HG02588 (cell line): ENCODE measurements around the gene CLEC6A.
"Not testable (repeated sequence)": the region's sequence is repeated elsewhere in the genome, so short reads cannot be mapped to it uniquely, and the experiment has no call there.

Experiments used
- ATAC-seq: cut with Tn5 transposase; IDR thresholded peaks from one replicate; pipeline ENCODE4 v1.9.1; 2021; ENCODE audit warnings: mild to moderate bottlenecking, moderate library complexity; ENCODE audit not compliant: unreplicated experiment

Gene CLEC6A

DNA sequence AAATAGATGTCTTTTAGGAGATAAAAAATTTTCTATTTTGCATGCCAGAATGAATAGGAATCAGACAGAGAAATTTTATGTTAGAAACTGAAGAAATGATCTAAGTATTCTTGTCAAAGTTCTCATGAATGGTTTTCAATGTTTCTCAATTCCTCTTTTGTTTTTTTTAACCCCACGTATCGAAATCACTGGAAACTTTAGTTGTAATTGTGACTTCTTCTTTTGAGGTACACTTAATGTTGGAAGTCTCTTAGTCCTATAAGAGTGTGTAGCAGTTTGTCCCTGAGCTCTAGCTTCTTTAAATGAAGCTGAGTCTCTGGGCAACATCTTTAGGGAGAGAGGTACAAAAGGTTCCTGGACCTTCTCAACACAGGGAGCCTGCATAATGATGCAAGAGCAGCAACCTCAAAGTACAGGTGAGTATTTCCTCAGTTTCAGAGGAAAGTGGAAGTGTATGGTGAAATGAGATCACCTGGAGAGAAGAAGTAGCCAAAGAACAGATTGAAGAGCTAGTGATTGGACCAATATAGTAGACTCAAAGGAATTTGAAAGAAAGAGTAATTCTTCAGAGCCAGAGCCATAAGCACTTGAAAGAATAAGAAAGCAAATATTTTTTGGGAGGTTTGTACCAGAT lies at the start of gene CLEC6A:
Gene CLEC6A (plus strand): TSS at position 236 of the 634 bp plus-strand sequence. CDS start 150 bp downstream, at position 386.
- ATAC-seq: peak; percentile 47

GRCh38 chr12:8419576-8419975 lies 36.2 kb upstream of the CLEC6A start:
- ATAC-seq: not testable (repeated sequence)

DNA sequence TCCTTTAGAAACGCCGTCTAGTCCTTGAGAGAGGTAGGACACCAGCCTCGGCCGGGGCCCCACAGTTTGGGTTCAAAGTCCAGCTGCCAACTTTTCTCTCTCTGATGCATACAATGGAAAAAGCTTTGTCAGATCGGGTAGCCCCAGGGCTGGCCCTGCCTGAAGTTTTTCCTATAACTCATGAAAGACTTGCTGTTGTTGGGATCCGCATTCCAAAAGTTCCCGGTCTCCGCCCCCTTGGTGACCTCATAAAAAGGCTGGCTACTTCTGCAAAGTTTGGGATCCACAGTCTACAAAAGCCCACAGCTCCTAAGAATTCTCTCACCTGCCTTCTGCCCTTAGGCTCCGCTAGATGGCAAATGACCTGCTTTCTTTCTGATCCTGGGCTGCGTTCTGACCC lies 35.3 kb upstream of the CLEC6A start:
- ATAC-seq: no peak

DNA sequence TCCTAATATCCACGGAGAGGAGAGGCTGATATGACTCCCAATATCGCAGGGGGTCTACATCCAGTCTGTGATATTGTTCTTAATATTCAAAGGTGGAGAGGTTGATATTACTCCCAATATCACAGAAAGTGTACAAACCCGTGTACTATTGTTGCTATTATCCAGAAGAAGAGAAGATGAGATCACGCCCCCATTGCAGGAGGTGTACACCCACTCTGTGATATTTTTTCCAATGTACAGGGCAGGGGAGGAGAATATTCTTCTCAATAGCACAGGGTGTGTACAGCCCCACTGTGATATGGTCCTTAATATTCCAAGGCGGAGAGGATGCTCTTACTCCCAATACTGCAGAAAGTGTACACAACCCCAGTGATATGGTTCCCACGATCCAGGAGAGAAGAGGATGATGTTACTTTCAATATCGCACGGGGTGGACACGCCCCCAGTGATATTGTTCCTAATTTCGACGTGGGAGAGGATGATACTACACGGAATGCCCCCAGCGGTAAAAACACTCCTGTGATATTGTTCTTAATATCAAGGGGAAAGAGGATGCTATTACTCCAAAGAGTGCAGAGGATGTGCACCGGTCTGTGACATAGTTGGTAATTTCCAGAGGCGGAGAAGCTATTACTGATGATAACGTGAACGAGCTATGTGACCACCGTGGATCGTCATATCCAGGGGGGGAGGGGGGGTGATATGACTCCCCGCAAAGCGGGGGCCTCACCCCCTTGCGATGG lies 11.1 kb upstream of the CLEC6A start:
- ATAC-seq: not testable (repeated sequence)

DNA sequence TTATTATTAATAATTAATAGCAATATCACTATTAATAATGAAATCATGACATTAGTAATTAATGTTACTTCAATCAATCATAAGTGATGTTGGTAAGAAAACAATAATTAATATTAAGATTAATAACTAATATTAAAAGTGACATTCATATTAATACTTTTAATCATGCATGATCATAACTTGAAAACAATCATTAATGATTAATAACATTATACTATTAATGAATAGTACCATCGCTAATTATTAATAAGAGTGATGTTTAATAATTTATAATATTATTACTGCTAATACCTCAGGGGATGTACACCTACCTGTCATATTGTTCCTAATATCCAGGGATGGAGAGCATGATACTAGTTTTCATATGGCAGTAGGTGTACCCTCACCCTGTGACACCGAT lies 10.0 kb upstream of the CLEC6A start:
- ATAC-seq: no peak

DNA sequence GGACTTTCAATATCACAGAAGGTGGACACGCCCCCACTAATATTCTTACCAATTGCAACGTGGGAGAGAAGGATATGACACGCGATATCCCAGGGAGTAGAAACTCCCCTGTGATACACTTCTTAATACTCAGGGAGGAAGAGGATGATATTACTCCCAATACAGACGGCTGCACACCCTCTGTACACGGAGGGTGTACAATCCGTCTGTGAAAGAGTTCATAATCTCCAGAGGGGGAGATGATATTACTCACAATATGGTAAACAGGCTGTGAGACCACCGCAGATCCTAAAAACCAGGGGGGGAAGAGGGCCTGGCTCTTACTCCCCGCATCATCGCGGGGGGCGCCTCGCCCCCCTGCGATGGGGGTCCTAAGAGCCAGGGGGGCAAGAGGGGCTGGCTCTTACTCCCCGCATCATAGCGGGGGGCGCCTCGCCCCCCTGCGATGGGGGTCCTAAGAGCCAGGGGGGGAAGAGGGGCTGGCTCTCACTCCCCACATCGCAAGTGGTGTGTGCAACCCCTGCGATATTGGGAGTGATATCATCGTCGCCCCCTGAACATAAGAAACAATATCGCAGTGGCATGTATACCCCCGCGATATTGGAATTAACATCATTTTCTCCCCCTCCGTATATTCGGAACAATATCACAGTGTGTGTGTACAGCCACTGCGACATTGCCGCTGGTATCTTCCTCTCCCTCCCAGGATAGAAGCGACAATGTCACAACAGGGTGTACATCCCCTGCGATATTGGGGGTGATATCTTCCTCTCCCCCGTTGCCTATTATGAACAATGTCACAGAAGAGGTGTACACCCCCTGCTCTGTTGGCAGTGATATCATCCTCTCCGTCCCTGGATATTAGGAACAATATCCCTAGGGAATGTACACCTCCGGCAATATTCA lies 8.9 kb upstream of the CLEC6A start:
- ATAC-seq: no peak

DNA sequence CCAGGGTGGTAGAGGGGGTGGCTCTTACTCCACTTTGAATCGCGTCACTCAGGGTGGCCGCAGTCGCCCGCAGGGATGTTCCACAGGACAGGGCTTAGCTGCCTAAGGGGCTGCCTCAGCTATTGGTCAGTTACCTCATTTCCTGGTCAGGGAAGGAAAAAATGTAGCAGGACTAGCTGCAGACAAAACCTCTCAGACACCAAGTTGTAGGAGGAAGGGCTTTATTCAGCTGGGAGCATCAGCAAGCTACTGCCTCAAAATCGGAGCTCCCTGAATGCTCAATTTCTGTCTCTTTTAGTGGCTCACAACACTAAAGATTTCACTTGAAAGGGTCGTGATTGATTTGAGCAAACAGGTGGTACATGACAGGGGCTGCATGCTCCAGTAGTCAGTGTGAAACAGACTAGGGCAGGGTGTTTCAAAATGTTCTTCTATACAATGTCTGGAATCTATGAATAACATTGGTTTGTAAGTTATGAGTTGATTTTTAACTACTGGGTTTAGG lies 6.4 kb upstream of the CLEC6A start:
- no peak for ATAC-seq

- no peak for ATAC-seq
Observed at GRCh38 chr12:8452036-8452435, 3.7 kb upstream of the CLEC6A start.

GRCh38 chr12:8453021-8453513 lies 2.7 kb upstream of the CLEC6A start:
- ATAC-seq: no peak

- no peak for ATAC-seq
Observed at GRCh38 chr12:8453796-8454195, 2.0 kb upstream of the CLEC6A start.

GRCh38 chr12:8455271-8455670 lies 491 bp upstream of the CLEC6A start:
- ATAC-seq: no peak

GRCh38 chr12:8461426-8461825 lies 5.7 kb downstream of the CLEC6A start:
- ATAC-seq: no peak

- no peak for ATAC-seq
Observed at GRCh38 chr12:8465301-8465996, 9.7 kb downstream of the CLEC6A start.

- ATAC-seq: no peak
Observed at GRCh38 chr12:8466241-8466640, 10.5 kb downstream of the CLEC6A start.

- ATAC-seq: no peak
Observed at GRCh38 chr12:8471090-8471489, 15.3 kb downstream of the CLEC6A start.

- ATAC-seq: no peak
Observed at GRCh38 chr12:8475508-8476203, 19.9 kb downstream of the CLEC6A start.

DNA sequence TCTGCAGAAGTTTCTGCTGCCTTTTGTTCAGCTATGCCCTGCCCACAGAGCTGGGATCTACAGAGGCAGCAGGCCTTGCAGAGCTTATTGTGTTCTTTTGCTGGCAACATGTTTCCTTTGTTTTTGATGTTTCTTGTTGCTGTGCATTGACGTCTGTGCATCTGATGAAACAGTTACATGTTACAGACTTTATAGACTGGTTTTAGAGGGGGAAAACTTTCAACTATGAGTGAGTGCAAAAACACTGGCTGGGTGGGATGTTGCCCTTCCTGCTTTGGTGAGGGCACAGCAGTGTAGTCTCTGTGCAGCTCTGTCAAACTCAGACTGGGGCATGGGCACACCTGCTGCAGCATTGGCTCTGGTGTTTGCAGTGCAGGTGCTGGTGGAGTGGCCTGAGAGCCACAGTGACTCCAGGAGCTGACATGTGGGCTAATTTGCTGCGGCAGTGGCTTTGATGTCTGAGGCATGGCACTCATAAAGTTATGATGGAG lies 26.9 kb downstream of the CLEC6A start:
- no peak for ATAC-seq

GRCh38 chr12:8483079-8483478 lies 27.3 kb downstream of the CLEC6A start:
- ATAC-seq: no peak

DNA sequence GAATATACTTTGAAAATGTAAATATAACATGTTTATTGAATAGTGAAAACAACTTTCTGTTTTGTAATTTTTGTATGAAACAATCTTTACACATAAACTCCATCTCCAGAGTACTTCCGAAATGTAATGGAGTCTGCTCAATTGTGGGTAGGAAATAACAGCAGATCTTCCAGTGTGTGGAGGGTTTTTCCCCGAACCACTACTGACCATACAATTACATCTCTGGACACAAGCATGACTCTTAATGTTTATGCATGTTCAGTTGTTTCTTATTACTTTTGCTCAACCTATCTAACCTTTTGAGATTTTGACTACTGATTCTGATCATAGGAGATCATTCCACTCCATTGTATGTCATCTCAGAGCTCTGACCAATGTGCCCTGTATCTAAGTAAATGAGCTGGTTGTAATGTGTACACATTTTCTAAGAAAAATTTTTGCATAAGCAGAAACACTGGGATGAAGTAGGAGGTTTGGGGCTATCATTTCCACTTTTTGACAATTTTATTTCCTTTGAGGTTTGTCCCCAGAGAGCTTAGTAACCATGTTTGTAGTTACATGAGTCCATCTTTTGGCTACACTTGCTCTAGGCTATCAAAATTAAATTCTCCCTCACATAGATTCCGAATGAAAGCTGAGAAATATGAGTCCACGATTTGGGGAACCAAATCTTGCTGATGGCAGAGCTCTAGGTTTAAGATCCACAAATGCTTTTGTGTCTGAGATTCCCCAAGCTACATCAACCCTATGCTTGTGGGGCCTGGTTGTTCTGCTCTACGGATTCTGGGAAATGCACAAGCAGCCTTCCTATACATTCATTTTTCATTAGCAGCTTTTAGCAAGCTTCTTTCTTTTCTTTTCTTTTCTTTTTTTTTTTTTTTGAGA lies 36.1 kb downstream of the CLEC6A start:
- ATAC-seq: no peak
